Astrocyte of the spinal cord (primary cell): Measurements from ENCODE around the gene HOXD8.

ENCODE experiments used
- DNase-seq: peaks from one replicate; pipeline ENCODE4 v3.0.0; 2011; ENCODE audit warnings: low read depth, low spot score
- H3K4me3 ChIP-seq: 2 replicates; pipeline ENCODE4 v1.5.1; 2011; ENCODE audit warnings: low read depth, mild to moderate bottlenecking, low read length, moderate library complexity
- in situ Hi-C: cut with HindIII; loops from 2 replicates; pipeline ENCODE4 v1.10.0; 2017; ENCODE audit warnings: low sequenced_read_pairs
- TF ChIP-seq, protein P1 (sequence below): IDR thresholded peaks from 2 replicates; pipeline ENCODE4 v1.5.1; 2012; ENCODE audit warnings: low read depth, mild to moderate bottlenecking, low read length, inconsistent platforms

HOXD8 gene

DNA sequence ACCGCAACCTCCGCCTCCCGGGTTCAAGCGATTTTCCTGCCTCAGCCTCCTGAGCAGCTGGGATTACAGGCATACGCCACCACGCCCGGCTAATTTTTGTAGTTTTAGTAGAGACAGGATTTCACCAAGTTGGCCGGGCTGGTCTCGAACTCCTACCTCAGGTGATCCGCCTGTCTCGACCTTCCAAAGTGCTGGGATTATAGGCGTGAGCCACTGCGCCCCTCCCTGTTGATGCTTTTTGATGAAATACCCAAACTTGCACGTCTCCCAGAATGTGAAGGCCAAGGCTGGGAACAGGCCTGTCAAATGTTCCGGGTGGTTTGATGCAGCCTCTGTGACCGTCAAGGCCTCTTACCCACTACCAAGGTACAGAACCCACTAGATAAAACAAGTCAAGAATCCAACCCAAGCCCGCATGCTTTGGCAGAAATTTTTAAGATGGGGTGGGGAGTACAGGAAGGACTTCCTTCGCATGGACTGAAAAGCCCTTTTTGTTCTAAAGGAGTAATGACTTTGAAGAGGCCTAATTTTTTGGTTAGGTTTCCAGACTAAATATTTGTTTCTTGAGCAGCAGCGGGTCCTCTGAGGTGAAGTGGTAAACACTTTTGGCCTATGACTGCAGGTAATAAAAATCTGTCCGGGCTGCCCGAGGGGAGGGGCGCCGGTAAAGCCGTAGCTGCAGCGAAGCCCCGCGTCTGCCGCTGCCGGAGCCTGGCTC lies 42.0 kb upstream of the HOXD8 start:
- TF ChIP-seq, protein P1, sequence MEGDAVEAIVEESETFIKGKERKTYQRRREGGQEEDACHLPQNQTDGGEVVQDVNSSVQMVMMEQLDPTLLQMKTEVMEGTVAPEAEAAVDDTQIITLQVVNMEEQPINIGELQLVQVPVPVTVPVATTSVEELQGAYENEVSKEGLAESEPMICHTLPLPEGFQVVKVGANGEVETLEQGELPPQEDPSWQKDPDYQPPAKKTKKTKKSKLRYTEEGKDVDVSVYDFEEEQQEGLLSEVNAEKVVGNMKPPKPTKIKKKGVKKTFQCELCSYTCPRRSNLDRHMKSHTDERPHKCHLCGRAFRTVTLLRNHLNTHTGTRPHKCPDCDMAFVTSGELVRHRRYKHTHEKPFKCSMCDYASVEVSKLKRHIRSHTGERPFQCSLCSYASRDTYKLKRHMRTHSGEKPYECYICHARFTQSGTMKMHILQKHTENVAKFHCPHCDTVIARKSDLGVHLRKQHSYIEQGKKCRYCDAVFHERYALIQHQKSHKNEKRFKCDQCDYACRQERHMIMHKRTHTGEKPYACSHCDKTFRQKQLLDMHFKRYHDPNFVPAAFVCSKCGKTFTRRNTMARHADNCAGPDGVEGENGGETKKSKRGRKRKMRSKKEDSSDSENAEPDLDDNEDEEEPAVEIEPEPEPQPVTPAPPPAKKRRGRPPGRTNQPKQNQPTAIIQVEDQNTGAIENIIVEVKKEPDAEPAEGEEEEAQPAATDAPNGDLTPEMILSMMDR, result no peak
- in situ Hi-C loops, result no loop called here
- no peak for DNase-seq
- no peak overlapping the region for H3K4me3 ChIP-seq

DNA sequence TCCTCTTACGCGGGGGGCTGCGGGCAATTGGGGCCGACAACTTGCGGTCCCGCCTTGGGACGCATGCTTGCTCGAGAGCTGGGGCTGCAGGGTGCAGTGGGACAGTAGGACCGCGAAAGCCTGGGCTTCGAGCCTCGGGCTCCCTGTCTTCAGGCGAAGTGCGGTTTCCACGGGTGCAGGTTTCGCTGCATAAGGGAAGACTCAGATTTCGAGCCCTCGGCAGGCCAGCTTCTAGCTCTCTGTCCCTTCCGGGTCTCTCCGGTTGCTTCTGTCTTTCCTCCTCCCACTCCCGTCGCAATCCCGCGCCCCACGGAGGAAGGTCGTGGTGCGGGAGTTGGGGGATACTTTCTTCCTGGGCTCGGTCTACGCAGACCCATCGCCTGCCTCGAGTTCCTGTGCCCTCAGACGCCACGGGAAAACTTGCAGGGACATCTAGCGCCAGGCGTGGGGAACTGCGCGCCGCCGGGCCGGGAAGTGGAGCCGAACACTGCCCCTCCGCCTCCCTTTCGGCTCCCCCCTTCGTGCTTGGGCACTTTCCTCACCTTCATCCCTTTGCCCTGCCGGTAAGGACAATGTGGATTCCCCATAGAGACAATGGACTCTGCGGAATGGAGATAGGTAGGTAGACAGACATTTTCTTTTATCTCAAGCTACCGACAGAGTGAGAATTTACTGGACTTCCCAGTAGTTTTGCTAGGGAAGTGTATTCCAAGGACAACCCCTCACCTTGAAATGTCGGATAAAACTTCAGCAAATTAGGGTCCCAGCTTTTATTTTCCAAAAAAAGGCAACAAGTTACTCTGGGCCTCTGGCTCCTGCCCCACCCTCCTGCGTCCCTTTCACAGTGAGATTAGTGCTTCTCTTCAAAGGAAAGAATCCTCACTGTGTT lies 41.2 kb upstream of the HOXD8 start:
- DNase-seq, result peak; percentile 35
- H3K4me3 ChIP-seq, result peak overlapping the region; percentile 4
- TF ChIP-seq, protein P1, result peak; percentile 85
- in situ Hi-C loops, result no loop called here

DNA sequence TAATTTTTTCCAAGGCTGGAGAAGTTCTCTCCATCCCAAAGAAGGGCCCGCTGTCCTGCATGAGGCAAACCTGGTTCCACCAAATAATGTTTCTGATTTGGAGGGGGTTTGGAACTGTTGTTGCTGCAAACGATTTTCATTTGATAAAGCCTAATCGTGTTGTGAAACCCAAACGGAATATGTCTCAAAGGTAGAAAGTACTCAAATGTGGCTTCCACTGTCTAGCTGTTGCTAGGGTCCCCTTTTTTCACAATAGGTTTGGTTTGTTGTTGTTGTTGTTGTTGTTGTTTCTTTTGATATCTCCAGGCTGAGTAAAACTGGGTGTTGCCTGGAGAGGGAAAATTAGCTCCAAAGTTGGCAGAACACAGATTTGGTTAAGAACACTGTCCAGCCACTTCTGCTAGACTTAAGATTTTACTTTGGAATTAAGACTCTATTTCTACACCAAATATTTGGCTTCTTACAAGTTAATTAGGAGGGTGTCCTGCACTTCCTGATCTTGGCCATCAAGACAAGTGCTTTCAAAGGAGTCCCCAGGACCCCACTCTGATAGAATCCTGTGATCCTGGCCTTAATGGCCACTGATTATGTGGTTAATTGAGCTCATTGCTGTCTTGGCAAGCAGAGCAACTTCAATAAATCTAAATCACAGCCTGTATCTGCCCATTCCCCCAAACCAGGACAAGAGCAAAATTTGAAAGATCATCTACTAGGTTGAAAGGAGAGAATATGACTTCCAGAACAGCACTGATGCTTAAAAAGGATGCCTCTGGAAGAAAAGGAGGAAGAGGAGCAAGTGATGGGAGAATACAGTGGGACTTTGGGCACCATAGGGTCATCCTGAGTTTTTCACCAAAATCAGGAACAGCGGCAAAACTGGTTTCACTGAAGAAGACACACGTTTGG lies 40.3 kb upstream of the HOXD8 start:
- in situ Hi-C loops, result no loop called here
- no peak overlapping the region for H3K4me3 ChIP-seq
- TF ChIP-seq, protein P1, result no peak
- no peak for DNase-seq

DNA sequence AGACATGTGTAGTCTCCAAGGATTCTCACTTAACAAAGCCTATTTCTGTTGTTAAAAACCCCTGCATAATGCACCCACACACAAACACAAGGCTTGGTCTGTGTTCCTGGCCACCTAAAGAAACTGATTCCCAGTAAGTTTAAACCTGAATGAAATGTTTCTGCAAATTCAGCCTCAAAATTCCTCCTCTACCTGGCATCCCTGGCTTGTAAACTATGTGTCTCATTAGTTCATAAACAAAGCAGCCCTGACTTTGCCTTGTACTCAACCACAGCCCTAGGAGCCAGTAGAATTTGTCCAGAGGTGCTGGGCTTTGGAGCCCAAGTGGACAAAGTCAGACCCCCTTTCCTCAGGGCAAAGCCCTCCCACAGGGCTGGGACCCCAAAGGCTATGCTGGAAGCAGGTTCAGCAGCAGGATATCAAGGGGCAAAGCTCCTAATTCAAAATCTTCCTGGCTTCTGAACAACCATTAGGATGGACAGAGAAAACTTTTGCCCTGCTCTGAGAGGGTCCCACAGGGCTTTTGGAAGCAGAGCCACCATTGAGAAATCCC lies 39.6 kb upstream of the HOXD8 start:
- in situ Hi-C loops, result no loop called here
- no peak overlapping the region for H3K4me3 ChIP-seq
- DNase-seq, result no peak
- TF ChIP-seq, protein P1, result no peak

DNA sequence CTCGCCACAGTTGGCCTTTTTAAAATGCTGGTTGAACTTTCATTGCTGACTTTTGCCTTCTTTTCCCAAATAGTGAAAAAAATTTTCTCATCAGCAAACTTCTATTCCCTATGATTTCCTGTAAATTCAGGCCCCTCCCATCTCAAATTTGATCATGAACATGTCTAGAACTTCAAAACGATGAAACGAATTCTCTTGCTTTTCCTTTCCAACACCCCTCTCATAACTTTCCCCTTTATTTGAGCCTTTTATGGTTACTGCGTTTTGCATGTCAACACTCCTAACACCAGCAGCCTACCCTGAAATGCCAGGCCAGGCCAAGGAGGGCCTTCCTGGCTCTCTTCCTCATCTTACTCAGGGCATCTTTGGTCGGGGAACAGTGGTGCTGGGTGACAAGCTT lies 38.6 kb upstream of the HOXD8 start:
- no peak overlapping the region for H3K4me3 ChIP-seq
- in situ Hi-C loops, result no loop called here
- TF ChIP-seq, protein P1, result no peak
- DNase-seq, result no peak
